Skin of body (tissue), 2 donors: ENCODE results near the gene TLR5. TPM values are rescaled to one million over a fixed set of nuclear protein-coding genes. Genes with fewer than 3 reads are reported as not detected.
"Not testable (repeated sequence)": the region's sequence is repeated elsewhere in the genome, so short reads cannot be mapped to it uniquely, and the experiment has no call there.

Experiments used
- DNase-seq: peaks from one replicate; lab custom pipeline; 2025; lab: John Stamatoyannopoulos, UW
- total RNA-seq: library from RNA; depleted of rRNA; stranded (reverse); fragments of >200 nt; gene quantifications from one replicate; pipeline ENCODE4 v1.2.3, GENCODE V29; 2014

The TLR5 gene, protein sequence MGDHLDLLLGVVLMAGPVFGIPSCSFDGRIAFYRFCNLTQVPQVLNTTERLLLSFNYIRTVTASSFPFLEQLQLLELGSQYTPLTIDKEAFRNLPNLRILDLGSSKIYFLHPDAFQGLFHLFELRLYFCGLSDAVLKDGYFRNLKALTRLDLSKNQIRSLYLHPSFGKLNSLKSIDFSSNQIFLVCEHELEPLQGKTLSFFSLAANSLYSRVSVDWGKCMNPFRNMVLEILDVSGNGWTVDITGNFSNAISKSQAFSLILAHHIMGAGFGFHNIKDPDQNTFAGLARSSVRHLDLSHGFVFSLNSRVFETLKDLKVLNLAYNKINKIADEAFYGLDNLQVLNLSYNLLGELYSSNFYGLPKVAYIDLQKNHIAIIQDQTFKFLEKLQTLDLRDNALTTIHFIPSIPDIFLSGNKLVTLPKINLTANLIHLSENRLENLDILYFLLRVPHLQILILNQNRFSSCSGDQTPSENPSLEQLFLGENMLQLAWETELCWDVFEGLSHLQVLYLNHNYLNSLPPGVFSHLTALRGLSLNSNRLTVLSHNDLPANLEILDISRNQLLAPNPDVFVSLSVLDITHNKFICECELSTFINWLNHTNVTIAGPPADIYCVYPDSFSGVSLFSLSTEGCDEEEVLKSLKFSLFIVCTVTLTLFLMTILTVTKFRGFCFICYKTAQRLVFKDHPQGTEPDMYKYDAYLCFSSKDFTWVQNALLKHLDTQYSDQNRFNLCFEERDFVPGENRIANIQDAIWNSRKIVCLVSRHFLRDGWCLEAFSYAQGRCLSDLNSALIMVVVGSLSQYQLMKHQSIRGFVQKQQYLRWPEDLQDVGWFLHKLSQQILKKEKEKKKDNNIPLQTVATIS
- 5.5 TPM for total RNA-seq

DNA sequence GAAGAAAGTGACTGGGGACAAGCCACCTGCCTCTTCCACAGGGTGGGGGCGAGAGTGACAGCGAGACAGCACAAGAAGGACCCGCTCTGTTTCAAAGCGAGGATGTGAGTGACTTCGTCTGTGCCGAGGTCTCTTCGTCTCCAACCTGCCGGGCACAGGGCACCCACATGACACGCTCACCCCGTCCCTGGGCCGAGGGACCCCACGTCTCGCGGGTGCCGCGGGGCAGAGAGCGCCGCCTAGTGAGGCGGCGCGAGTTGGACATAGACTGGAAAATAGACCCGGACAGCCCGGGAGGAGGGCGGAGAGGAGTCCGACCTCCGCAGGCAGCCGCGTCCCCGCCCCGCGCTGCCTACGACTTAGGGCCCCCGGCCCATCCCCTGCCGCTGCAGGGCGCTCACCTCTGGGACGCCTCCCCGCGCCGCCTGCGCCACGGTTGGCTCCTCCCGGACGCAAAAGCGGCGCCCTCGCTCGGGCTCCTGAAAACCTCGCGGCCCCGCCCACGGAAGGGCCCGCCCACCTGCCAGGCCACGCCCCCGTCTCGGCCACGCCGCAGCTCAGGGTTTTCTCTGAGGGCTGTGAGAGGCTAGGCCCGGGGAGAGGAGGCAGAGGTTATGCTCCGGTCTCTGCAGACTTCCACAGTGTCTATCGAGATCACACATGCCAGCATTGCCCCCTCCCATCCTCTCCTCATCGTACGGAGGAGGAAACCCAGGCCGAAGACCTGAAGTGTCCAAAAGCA lies at the start of gene TLR5:
TSS of gene TLR5 (minus strand) at position 454 of the 742 bp plus-strand sequence. CDS start 30,217 bp downstream, outside the sequence.
- DNase-seq = no peak

DNA sequence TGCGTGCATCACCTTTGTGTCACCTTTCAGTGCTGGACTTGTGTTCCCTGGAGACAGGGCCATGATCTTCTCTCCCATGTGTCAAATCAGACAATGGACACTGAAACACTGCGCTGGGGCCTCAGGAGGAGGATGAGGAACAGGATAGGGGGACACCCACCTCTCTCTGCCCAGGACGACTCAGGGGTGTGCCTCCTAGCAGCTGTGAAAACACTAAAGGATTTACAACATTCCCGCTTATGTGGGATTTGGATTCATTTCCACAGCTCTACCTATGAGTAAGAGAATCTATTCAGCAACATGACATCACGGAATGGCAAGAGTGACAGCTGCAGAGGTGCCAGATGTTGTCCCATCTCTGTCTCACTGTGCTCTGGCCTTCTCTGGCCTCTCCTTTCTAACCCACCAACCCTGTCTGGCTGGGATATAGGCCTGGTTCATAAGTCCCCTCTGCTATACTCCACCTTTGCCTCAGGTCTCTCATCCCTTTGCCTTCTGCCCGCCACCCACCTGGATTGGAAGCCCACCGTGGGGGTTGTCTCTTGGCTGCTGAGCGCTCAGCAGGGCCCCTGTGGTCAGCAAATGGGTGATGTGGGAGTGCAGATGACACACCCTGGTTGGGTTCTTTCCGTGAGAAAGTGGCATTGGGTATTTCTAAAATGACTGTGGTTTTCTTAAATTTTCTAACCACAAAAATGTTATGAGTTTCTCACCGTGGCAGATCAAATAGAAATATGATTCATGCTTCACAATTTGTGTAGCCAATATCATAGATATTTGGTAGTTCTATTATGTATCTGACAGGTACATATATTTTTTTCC lies 47.1 kb upstream of the TLR5 start:
- DNase-seq = no peak

GRCh38 chr1:223189525-223189902 lies 46.5 kb upstream of the TLR5 start:
- no peak for DNase-seq

GRCh38 chr1:223188618-223189356 lies 45.7 kb upstream of the TLR5 start:
- no peak for DNase-seq

DNA sequence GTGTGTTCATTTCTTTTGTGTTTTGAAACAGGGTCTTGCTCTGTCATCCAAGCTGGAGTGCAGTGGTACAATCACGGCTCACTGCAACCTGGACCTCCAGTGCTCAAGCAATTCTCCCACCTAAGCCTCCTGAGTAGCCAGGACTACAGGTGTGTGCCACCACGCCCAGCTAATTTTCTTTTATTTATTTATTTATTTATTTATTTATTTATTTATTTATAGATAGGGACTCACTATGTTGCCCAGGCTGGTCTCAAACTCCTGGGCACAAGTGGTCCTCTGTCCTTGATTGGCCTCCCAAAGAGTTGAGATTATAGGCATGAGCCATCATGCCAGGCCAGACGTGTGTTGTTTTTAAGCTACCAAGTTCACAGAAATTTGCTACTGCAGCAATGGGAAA lies 43.8 kb upstream of the TLR5 start:
- DNase-seq = no peak

GRCh38 chr1:223183268-223183862 lies 40.3 kb upstream of the TLR5 start:
- no peak for DNase-seq

DNA sequence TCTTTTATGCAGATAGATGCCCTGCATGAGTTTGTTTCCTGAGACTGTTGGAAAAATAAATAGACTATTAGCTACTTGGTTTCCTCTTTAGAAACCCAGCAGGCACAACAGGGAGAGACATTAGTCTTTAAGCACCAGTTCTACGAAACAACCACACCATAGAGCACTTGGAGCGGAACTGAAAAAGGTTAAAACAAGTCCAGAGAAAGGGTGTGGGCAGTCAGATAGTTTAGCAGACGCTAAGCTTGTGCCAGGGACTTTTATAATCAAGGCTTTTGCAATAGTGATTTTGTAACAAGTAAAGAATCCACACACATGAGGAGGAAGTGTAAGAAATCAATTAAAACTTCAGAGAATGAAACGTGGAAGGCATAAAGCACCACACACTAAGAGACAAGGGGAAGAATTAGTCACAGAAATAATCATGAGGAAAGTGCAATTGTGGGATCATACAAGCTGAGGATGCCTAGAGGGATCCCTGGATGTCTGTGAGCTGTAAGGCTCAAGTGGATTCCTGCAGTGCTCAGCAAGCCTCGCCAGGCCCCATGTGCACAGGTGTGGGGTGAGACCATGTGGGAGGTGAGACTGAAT lies 37.8 kb upstream of the TLR5 start:
- DNase-seq = peak; percentile 51

DNA sequence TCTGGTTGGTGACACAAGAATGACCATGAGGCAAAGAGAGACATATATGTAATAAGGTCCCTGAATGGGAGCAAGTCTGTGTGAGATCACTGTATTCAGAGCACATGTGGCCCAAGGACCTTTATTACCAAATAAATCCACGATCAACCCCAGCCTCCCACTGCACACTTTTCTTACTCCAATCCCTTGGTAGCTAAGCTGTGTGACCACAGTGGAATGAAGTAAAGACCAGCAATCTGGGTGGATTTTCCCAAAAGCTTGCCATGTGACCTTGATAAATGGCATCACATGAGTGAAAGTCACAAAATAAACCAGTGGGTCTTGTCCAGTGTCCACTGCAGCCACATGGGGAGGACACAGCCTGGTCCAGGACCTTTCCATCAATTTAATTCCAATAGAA lies 36.7 kb upstream of the TLR5 start:
- DNase-seq = no peak

- no peak for DNase-seq
Observed at GRCh38 chr1:223179280-223179679, 36.2 kb upstream of the TLR5 start.

GRCh38 chr1:223177681-223178080 lies 34.6 kb upstream of the TLR5 start:
- no peak for DNase-seq

DNA sequence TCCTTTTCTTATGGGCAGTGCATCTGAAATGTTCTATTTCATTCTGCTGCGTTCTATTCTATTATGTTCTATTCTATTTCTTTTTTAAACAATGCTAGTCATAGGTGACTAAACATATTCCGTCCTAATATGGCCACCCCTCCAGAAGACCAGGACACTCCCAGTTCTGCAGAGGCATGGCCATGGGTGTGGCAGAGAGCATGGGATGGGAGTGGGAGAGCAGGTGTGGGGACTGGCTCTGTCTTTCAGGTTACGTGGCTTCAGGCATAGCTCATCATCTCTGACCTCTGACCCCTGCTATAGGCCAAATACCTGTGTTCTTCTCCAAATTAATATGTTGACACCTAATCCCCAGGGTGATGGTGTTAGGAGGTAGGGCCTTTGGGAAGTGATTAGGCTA lies 33.4 kb upstream of the TLR5 start:
- no peak for DNase-seq

GRCh38 chr1:223175633-223176032 lies 32.6 kb upstream of the TLR5 start:
- peak; percentile 22 for DNase-seq

- DNase-seq = no peak
Observed at GRCh38 chr1:223175032-223175431, 32.0 kb upstream of the TLR5 start.

DNA sequence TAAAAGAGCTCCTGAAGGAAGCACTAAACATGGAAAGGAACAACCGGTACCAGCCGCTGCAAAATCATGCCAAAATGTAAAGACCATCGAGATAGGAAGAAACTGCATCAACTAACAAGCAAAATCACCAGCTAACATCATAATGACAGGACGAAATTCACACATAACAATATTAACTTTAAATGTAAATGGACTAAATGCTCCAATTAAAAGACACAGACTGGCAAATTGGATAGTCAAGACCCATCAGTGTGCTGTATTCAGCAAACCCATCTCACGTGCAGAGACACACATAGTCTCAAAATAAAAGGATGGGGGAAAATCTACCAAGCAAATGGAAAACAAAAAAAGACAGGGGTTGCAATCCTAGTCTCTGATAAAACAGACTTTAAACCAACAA lies 26.4 kb upstream of the TLR5 start:
- not testable (repeated sequence) for DNase-seq

DNA sequence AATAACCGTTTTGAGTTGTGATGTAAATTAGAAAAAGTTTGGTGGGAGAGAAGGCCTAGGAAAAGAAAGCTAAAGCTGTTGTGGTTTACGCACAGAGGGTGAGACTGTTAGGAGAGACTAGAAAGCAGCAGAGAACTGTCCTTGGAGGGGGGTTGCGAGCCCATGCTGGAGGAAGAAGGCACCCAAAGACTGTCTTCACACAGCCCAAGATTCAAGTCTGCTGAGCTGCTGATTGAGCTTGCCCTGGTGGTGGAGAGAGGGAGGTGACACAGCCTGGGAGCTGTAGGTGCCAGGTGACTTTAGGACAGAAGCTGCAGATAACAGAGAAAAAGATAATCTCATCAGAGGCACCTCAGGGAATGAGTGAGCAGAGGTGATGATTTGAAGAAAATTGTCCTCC lies 18.3 kb upstream of the TLR5 start:
- DNase-seq = no peak

GRCh38 chr1:223156343-223156742 lies 13.3 kb upstream of the TLR5 start:
- no peak for DNase-seq

GRCh38 chr1:223155153-223155552 lies 12.1 kb upstream of the TLR5 start:
- DNase-seq = no peak

DNA sequence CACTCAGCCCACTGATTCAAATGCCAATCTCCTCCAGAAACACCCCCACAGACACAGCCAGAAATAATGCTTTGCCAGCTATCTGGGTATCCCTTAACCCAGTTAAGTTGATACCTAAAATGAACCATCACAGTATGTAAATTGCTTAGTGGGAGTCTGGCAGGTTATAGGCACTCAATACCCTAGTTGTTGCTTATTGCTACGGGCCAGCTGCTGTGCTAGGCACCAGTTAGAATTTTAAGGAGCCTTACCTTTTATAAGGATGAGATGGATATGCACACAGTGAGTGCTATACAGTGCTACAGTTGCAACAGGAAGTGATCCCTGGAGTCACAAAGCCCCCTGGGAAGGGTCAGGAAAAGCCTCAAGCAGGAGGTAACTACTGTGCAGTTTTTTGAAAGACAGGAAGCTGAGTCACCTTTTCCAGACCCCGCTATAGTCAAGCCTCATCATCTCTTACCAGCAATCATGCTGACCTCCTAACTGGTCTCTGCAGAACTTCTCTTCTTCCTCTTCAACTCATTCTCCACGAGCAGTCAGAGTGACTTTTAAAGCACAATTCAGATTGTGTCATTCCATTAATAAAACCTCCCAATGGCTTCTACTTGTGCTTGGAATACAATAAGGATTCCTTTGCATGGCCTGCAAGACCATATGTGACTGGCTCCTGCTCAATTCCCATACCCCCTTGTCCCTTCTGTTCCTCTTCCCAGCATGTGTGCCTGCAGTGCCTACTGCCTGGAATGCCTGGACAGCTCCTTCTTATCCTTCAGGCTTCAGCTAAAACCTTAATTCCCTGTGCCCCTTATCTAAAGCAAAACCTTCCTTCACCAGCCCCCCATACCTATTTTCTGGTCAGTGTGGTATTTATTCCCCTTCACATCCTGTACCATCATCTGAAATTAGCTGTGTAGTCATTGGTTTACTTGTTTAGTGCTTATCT lies 10.4 kb upstream of the TLR5 start:
- no peak for DNase-seq
